CD4-positive, alpha-beta memory T cell (primary cell): ENCODE results near the gene SAP30BP. TPM values are rescaled to one million over a fixed set of nuclear protein-coding genes. Genes with fewer than 3 reads are reported as not detected.
A peak's percentile ranks its signal among the peaks of the same experiment; 100 is the strongest.

Experiments
- CTCF ChIA-PET: fragments of 350-600 bp; sonication (Branson Sonifier 250); formaldehyde crosslinking; loops from one replicate; lab custom pipeline; 2021; ENCODE audit warnings: inconsistent platforms; ENCODE audit not compliant: partially characterized antibody; lab: Charles Lee
- POLR2A ChIA-PET: fragments of 350-600 bp; sonication (Branson Sonifier 250); formaldehyde crosslinking; loops from one replicate; lab custom pipeline; 2021; ENCODE audit not compliant: partially characterized antibody; lab: Charles Lee
- DNase-seq, 5 donors: peaks; one replicate each; pipeline versions ENCODE4 v3.0.0 to v3.0.0-alpha.2; 2020 to 2022; ENCODE audit warnings: mixed read lengths in 1 of 5
- H3K27ac ChIP-seq: one replicate; pipeline ENCODE4 v1.7.0; 2013; ENCODE audit warnings: low read depth, low read length
- H3K27me3 ChIP-seq: 2 replicates; pipeline ENCODE4 v1.7.0; 2013; ENCODE audit warnings: mild to moderate bottlenecking, low read length, moderate library complexity; ENCODE audit not compliant: insufficient read depth
- H3K36me3 ChIP-seq: 2 replicates; pipeline ENCODE4 v1.7.0; 2013; ENCODE audit warnings: mild to moderate bottlenecking, low read length, moderate library complexity; ENCODE audit not compliant: insufficient read depth
- H3K4me1 ChIP-seq: 2 replicates; pipeline ENCODE4 v1.7.0; 2013; ENCODE audit warnings: mild to moderate bottlenecking, low read length, moderate library complexity; ENCODE audit not compliant: insufficient read depth
- H3K4me3 ChIP-seq, 2 donors: one replicate each; pipeline ENCODE4 v1.7.0; 2013; ENCODE audit warnings: low read length in 2 of 2, mild to moderate bottlenecking in 1 of 2
- H3K9me3 ChIP-seq, 2 donors: one replicate each; pipeline ENCODE4 v1.7.0; 2013; ENCODE audit warnings: low read length in 2 of 2, control low read depth in 1 of 2; ENCODE audit not compliant: control insufficient read depth in 1 of 2
- H3K27ac Mint-ChIP-seq, 7 donors: one replicate each; pipeline ENCODE4 v1.8.0; 2020 to 2021; ENCODE audit warnings: mixed read lengths in 7 of 7, mild to moderate bottlenecking in 6 of 7, inconsistent platforms in 3 of 7, moderate library complexity in 3 of 7
- H3K27me3 Mint-ChIP-seq, 2 donors: one replicate each; pipeline ENCODE4 v1.8.0; 2020 to 2021; ENCODE audit warnings: mixed read lengths in 2 of 2
- H3K36me3 Mint-ChIP-seq, 2 donors: one replicate each; pipeline ENCODE4 v1.8.0; 2020 to 2021; ENCODE audit warnings: mixed read lengths in 2 of 2, inconsistent platforms in 1 of 2, mild to moderate bottlenecking in 1 of 2
- H3K4me1 Mint-ChIP-seq, 4 donors: one replicate each; pipeline ENCODE4 v1.8.0; 2020 to 2021; ENCODE audit warnings: mixed read lengths in 4 of 4, mild to moderate bottlenecking in 1 of 4
- H3K4me3 Mint-ChIP-seq, 8 donors: one replicate each; pipeline ENCODE4 v1.8.0; 2020 to 2021; ENCODE audit warnings: mixed read lengths in 8 of 8, mild to moderate bottlenecking in 7 of 8, moderate library complexity in 6 of 8, inconsistent platforms in 3 of 8
- H3K9me3 Mint-ChIP-seq, 8 donors: one replicate each; pipeline ENCODE4 v1.8.0; 2020 to 2021; ENCODE audit warnings: mixed read lengths in 8 of 8, mild to moderate bottlenecking in 5 of 8, inconsistent platforms in 3 of 8, moderate library complexity in 1 of 8
- intact Hi-C: fragments of 100-400 bp; cut with micrococcal nuclease; formaldehyde crosslinking; loops from one replicate; pipeline ENCODE4 v1.15.1; 2023
- polyA plus RNA-seq, 2 donors: library from polyadenylated mRNA; unstranded; fragments of 300-500 nt; fragmentation: Illumina TruSeq; gene quantifications; one replicate each; pipeline ENCODE4 v1.2.3, GENCODE V29; 2021
- total RNA-seq, 2 experiments: library from RNA; stranded (reverse); gene quantifications; one replicate each; pipeline ENCODE4 v1.2.3, GENCODE V29; 2021

The SAP30BP gene
- total and polyA plus RNA-seq, 4 experiments from 2014 or later, result 69.9 to 119 (median 97.5) TPM

DNA sequence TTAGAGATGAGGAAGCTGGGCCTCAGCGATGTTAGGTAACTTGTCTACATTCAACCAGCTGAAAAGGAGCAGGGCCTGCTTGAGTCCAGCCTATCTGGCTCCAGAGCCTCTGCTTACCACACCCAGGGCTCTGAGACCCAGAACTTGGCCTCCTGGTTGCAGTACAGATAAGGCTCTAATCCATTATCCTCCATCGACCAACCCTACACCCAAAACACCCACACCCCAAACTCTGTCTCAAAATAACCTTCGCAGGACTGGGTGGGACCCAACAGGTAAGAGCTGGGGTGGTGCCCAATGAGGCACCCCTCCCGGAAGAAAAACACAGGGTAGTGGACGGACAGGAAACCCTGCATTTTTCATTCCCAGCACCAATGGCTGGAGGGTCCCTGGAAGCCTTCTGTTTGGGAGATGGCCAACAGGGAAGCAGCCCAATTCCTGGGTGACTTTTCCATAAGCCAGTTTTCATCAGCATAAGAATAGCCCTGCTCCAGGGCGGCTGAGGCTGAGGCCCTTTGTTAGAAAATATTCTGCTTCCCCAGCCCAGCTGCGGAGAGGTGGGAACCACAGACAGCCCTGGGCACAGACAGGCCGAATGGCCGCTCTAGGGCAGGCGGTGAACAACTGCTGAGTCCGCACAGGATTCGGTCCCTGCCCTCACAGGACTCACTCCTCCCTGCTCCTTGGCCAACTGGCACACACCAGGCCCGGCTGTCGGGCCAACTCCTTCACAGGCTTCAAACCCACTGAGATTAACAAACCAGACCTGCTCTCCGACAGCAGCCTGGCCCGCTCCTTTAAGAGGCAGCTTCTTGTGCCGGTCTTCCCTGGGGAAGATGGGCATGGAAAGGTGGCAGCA is 24.1 kb upstream of the SAP30BP start:
- Mint-ChIP-seq H3K4me1 (peaks cover 0 to 9% (median 0%) of the 10 kb centered on the region in 4 donors), H3K4me3 (no peak overlapping the region), H3K27ac (no peak overlapping the region), H3K27me3 (no peaks in the 10 kb centered on the region), H3K36me3 (peaks cover 8 to 10% of the 10 kb centered on the region in 2 donors), H3K9me3 (no peaks in the 10 kb centered on the region)
- DNase-seq, result no peak
- Histone ChIP-seq H3K4me1 (no peaks in the 10 kb centered on the region), H3K9me3 (no peaks in the 10 kb centered on the region), H3K36me3 (peaks cover 7% of the 10 kb centered on the region), H3K27ac (no peak overlapping the region), H3K4me3 (no peak overlapping the region), H3K27me3 (no peaks in the 10 kb centered on the region)
- CTCF ChIA-PET, result interaction anchor here (6.8 kb wide), 1 partner anchor 8 kb away, joined by 48 read pairs; the partner anchor contains the start of gene SMIM5
- intact Hi-C loops, result no loop called here
- POLR2A ChIA-PET, result no interaction called here

- Histone ChIP-seq H3K36me3 (peaks cover 7% of the 10 kb centered on the region), H3K27me3 (no peaks in the 10 kb centered on the region), H3K4me1 (no peaks in the 10 kb centered on the region), H3K9me3 (no peaks in the 10 kb centered on the region), H3K4me3 (no peak overlapping the region), H3K27ac (no peak overlapping the region)
- Mint-ChIP-seq H3K4me1 (peaks cover 0 to 9% (median 0%) of the 10 kb centered on the region in 4 donors), H3K27ac (no peak overlapping the region), H3K36me3 (peaks cover 9 to 10% of the 10 kb centered on the region in 2 donors), H3K9me3 (no peaks in the 10 kb centered on the region), H3K4me3 (no peak overlapping the region), H3K27me3 (no peaks in the 10 kb centered on the region)
- intact Hi-C loops, result no loop called here
- DNase-seq, result no peak
- CTCF ChIA-PET, result interaction anchor here (6.8 kb wide), 1 partner anchor 9 kb away, joined by 48 read pairs; the partner anchor contains the start of gene SMIM5
- POLR2A ChIA-PET, result no interaction called here
These were observed 23.5 kb upstream of the SAP30BP start for GRCh38 chr17:75643643-75644017.

- H3K36me3 Mint-ChIP-seq, result peaks cover 24 to 26% of the 10 kb centered on the region in 2 donors
- no peaks in the 10 kb centered on the region for H3K9me3 Mint-ChIP-seq
- peak overlapping the region in 1 of 7 donors; percentile 7 for H3K27ac Mint-ChIP-seq
- Histone ChIP-seq H3K4me1 (no peaks in the 10 kb centered on the region), H3K9me3 (no peaks in the 10 kb centered on the region), H3K27me3 (no peaks in the 10 kb centered on the region), H3K27ac (no peak overlapping the region), H3K36me3 (peaks cover 10% of the 10 kb centered on the region), H3K4me3 (no peak overlapping the region)
- no peaks in the 10 kb centered on the region for H3K27me3 Mint-ChIP-seq
- H3K4me1 Mint-ChIP-seq, result peaks cover 0 to 9% (median 0%) of the 10 kb centered on the region in 4 donors
- no peak overlapping the region for H3K4me3 Mint-ChIP-seq
- intact Hi-C loops, result no loop called here
- ChIA-PET POLR2A (interaction anchor here (0.5 kb wide), 1 partner anchor 51 kb away, joined by 4 read pairs; no protein-coding TSS in a partner anchor), CTCF (interaction anchor here (0.5 to 6.8 kb wide), 4 partner anchors 9 to 73 kb away, joined by 3 to 48 read pairs (median 4); partner anchors contain the start of gene SMIM5)
- no peak for DNase-seq
These were observed 21.6 kb upstream of the SAP30BP start for GRCh38 chr17:75645501-75645888.

GRCh38 chr17:75645889-75646637 is 21.1 kb upstream of the SAP30BP start:
- Histone ChIP-seq H3K4me1 (no peaks in the 10 kb centered on the region), H3K4me3 (no peak overlapping the region), H3K36me3 (peaks cover 16% of the 10 kb centered on the region), H3K27ac (no peak overlapping the region), H3K27me3 (no peaks in the 10 kb centered on the region), H3K9me3 (no peaks in the 10 kb centered on the region)
- Mint-ChIP-seq H3K36me3 (peaks cover 29 to 32% of the 10 kb centered on the region in 2 donors), H3K4me1 (peaks cover 0 to 9% (median 0%) of the 10 kb centered on the region in 4 donors), H3K27me3 (no peaks in the 10 kb centered on the region), H3K4me3 (no peak overlapping the region), H3K9me3 (no peaks in the 10 kb centered on the region), H3K27ac (peak overlapping the region in 2 of 7 donors; percentile 7 to 87)
- ChIA-PET CTCF (interaction anchor here (0.6 to 6.8 kb wide), 3 partner anchors 8 to 29 kb away, joined by 3 to 48 read pairs (median 6); partner anchors contain the start of gene SMIM5), POLR2A (interaction anchor here (0.8 kb wide), 1 partner anchor 21 kb away, joined by 4 read pairs; the partner anchor contains the start of genes RECQL5 and SAP30BP)
- DNase-seq, result no peak
- intact Hi-C loops, result no loop called here

GRCh38 chr17:75646638-75646992 is 20.5 kb upstream of the SAP30BP start:
- POLR2A ChIA-PET, result interaction anchor here (0.8 kb wide), 1 partner anchor 20 kb away, joined by 4 read pairs; the partner anchor contains the start of genes RECQL5 and SAP30BP
- Histone ChIP-seq H3K27me3 (no peaks in the 10 kb centered on the region), H3K4me3 (no peak overlapping the region), H3K27ac (no peak overlapping the region), H3K36me3 (peaks cover 21% of the 10 kb centered on the region), H3K4me1 (no peaks in the 10 kb centered on the region), H3K9me3 (no peaks in the 10 kb centered on the region)
- Mint-ChIP-seq H3K27me3 (no peaks in the 10 kb centered on the region), H3K4me3 (no peak overlapping the region), H3K4me1 (peaks cover 0 to 9% (median 0%) of the 10 kb centered on the region in 4 donors), H3K9me3 (no peaks in the 10 kb centered on the region), H3K36me3 (peaks cover 33 to 34% of the 10 kb centered on the region in 2 donors), H3K27ac (no peak overlapping the region)
- intact Hi-C loops, result no loop called here
- DNase-seq, result no peak
- CTCF ChIA-PET, result interaction anchor here (6.8 kb wide), 1 partner anchor 12 kb away, joined by 48 read pairs; the partner anchor contains the start of gene SMIM5

DNA sequence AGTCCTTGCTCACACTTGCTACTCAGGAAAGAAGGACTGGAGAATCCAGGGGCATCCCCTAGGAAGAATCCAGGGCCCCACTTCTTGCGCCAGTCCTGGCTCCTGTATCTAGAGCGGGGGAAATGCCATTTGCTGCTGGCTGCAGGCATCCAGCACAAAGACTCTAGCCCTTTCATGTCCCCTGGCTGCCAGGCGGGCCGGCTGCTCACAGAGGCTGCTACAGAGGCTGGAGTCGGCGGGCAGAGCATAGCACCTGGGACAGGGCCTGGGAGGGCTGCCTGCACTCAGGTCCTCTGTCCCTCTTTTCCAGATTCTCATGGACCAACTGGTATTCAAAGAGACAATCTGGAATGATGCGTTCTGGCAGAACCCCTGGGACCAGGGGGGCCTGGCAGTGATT is 20.1 kb upstream of the SAP30BP start:
- CTCF ChIA-PET, result interaction anchor here (6.8 kb wide), 1 partner anchor 13 kb away, joined by 48 read pairs; the partner anchor contains the start of gene SMIM5
- no peak for DNase-seq
- no peaks in the 10 kb centered on the region for H3K9me3 Mint-ChIP-seq

More for the DNA sequence above, 20.1 kb upstream of the SAP30BP start:
- Histone ChIP-seq H3K4me1 (no peaks in the 10 kb centered on the region), H3K9me3 (no peaks in the 10 kb centered on the region), H3K4me3 (no peak overlapping the region), H3K27me3 (no peaks in the 10 kb centered on the region), H3K27ac (no peak overlapping the region), H3K36me3 (peaks cover 21% of the 10 kb centered on the region)
- intact Hi-C loops, result no loop called here
- H3K27ac Mint-ChIP-seq, result no peak overlapping the region
- H3K4me3 Mint-ChIP-seq, result no peak overlapping the region
- POLR2A ChIA-PET, result no interaction called here
- peaks cover 0 to 9% (median 0%) of the 10 kb centered on the region in 4 donors for H3K4me1 Mint-ChIP-seq
- peaks cover 32 to 33% of the 10 kb centered on the region in 2 donors for H3K36me3 Mint-ChIP-seq
- no peaks in the 10 kb centered on the region for H3K27me3 Mint-ChIP-seq
